Glomerular endothelial cell (primary cell): Measurements from ENCODE around the gene SREK1IP1. TPM values are rescaled to one million over a fixed set of nuclear protein-coding genes. Genes with fewer than 3 reads are reported as not detected.
A peak's percentile ranks its signal among the peaks of the same experiment; 100 is the strongest.

ENCODE experiments used
- DNase-seq: peaks from one replicate; pipeline ENCODE4 v3.0.0-alpha.2; 2011; ENCODE audit warnings: low read depth, low spot score; ENCODE audit errors: extremely low read depth
- total RNA-seq: library from RNA; depleted of rRNA; stranded (reverse); fragments of >200 nt; gene quantifications from 2 replicates; pipeline ENCODE4 v1.2.3, GENCODE V29; 2015

Gene SREK1IP1
- total RNA-seq = 8.8 and 11.5 TPM in 2 replicates

DNA sequence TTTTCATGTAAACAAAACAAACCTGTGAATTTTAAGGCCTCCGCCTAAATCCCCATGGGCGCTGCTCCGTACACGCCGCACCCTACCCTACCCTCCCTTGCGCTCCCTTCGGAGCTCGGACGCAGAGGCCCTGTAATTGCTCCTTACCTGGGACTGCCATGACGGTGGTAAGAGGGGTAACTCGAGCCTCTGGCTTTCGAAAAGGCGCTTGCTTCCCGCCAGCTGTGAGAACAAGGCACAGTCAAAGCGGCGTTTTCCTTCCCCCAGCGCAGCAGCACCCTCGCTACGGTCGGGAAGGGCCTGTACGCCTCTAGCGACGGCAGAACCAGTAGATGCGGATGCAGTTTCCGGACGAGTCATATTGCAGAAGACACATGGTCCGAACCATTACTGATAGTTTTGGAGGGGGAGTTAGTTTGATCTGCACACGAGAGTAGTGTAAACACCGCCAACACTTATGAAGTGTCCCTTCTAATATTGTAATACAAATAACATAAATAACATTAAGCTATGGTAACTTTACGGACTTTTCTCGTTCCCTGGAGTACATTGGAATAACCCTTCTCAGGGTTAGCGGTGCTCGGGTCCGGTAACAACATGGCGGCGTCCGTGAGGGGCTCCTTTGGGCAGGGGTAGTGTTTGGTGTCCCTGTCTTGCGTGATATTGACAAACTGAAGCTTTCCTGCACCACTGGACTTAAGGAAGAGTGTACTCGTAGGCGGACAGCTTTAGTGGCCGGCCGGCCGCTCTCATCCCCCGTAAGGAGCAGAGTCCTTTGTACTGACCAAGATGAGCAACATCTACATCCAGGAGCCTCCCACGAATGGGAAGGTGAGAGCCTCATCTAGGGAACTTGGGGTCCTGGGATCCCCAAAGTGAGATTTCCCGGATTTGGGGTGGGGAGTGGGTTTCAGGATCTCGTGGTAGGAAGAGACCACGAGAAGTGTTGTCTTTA is at the start of gene SREK1IP1, which contains the start of gene CWC27:
Gene SREK1IP1, minus strand, starts transcription at position 334 of the 955 bp plus-strand sequence. Its CDS starts 174 bp downstream, at position 160.
Gene CWC27, plus strand, starts transcription at position 573 of the 955 bp plus-strand sequence. Its CDS starts 217 bp downstream, at position 790.
- peak; percentile 81 for DNase-seq

DNA sequence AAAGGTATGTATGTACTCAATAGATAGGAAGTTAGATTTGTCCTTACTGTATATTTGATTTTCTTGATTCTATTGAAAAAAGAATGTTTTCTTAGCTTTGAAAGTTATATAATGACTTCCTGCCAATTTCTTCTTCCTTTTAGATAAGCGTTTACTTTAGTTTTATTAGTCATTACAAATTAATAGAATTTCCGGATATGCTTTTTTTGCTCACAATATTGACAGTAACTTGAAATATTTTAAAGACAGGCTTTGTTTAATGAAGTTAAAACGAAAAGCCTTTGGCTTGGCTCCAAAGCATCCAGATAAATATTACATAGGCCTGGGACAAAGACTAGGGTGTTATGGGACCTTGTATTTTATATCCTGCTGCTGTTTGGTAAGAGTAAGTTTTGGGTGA is 49.8 kb upstream of the SREK1IP1 start:
- DNase-seq = no peak

DNA sequence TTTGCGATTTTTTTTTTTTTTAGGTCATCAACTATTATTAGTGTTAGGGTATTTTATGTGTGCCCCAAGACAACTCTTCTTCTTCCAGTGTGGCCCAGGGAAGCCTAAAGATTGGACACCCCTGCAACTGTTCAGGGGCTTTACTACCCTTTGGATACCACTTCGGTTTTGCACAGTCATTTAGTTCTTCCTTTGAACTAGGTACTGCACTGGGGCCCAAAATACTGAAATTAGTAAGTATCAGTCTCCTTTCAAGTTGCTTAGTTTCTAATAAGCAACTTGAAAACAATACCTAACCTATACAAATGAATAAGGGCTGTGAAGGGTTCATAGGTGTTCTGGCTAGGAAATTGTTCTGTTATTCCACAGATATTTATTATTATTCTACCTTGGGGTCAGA is 45.6 kb upstream of the SREK1IP1 start:
- no peak for DNase-seq

DNA sequence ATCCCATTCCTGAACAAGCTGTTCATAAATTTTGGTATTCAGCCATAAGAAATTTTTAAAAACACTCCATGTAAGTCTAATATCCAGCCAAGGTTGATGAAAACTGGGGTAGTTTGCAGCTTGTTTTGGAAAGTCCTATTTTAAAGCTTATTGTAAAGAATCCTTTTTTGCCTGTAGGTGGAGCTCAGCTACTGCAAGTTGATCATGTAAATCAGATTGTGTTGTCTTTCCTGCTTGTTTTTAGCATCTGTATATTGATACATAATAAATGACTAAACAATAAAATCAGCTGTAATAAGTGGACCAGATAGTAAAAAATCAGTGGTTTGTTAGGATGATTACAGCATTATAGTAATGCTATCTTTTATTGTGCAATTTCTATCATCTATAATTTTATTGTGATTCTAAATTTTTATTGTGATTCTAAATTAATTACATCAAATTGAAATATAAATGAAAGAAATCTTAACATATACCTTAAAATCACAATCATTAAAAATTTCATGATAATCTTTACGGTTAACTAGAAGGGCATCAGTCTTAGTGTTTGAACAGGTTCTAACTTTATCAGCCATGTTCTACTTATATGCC is 42.7 kb upstream of the SREK1IP1 start:
- no peak for DNase-seq

DNA sequence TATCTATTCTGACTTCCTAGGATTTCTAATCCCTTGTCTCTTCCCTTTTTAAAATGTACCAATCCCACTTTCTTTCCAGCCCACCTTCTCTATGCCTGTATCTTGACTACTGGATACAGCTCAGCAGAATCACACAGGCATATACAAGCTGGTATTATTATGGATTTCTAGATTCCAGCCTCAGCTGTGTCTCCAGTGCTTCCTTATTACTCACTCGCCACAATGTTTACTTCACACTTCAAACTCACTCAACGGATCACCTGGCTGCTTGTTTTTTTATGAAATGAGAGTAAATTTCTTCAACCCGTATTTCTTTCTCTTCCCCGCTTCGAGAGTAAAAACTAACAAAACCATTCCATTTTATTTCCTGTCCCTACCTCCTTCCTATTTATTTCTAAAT is 39.0 kb upstream of the SREK1IP1 start:
- DNase-seq = no peak

DNA sequence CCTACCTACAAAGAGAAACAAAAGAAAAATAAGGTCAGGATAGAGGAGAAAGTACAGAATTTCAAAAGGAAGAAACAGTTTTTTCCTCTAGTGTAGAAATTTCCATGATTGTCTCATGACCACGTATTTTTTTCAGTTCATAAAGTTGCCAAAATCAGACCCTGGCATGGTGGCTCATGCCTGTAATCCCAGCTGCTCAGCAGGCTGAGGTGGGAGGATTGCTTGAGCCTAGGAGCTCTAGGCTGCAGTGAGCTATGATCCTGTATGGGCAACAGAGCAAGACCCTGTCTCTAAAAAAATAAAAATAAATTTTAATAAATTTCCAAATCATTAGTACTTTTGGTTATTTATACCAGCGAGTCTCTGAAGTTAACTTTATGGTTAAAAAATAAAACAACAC is 38.0 kb upstream of the SREK1IP1 start:
- no peak for DNase-seq

DNA sequence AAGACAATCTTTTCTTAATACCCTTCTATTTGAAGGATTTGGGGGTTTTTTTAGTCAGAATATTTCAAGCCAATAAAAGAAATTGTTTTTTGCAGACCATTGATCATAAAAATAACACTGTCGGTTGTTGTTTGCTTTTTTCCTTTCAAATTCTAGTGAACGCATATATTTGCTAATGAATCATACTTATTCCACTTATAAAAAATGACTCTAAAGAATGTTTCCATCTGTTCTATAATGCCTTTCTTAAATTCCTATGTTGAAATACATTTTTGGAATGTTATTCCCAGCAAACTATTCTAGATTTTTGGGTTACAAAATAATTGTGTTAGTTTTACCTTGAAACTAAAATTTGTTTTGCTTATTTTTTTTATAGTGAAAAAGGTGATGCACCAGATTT is 32.4 kb upstream of the SREK1IP1 start:
- no peak for DNase-seq

DNA sequence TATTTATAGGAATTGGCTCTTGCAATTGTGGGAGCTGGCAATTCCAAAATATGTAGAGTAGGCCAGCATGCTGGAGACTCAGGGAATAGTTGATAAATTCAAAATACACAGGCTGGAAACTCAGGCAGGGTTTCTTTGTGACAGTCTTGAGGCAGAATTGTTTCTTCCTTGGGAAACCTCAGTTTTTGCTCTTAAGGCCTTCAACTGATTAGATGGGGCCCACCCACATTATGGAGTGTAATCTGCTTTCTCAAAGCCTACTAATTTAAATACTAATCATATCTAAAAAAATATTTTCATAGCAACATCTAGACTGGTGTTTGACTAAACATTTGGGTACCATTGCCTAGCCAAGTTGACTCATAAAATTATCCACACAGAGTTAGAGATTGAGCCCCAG is 27.8 kb upstream of the SREK1IP1 start:
- no peak for DNase-seq

DNA sequence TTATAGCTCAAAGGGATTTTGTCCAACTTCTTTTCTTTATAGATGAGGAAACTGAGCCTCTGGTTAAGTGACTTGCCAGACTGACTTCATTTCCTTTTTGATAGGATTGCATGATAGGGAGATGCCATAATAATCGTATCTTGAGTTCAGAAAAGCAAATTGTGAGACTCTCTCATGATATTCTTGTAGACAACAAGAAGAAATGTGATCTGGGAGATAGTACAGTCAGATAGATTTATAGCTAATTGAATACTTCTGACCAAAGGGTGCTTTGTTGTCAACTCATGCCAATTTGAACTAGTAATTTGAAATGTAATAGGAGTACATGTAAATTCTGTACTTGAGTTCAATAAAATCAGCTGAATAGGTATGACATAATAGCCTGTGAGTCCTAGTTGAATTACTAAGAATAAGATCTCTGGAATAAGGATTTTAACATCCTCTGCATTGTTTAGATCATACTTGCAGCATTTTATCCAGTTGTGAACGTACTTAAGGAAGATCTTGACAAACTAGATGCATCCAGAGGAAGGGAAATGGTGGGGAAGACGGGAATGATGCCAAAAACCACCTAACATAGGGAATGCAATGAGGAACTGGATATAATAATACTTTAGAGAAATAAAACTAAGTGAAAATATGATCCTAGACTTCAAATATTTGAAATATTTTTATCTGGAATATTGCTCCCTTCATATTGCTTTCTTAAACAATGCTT is 25.7 kb upstream of the SREK1IP1 start:
- DNase-seq = no peak

DNA sequence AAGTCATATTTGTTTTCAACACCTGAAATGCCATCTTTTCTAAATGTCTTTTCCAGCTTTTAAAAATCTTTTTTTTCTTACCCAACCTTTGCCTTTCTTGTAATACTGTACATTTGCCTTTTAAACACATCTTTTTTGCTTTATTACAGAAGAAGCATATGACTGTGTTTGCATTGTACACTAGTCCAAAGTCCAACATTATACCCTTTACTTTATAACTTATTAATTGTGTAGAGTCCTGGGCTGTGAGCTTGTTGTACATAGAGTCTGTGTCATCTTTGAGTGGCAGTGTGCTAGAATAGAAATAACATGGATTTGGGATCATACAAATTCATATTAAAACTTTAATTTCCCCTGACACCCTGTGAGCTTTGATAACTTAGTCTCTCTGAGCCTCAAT is 24.0 kb upstream of the SREK1IP1 start:
- no peak for DNase-seq

DNA sequence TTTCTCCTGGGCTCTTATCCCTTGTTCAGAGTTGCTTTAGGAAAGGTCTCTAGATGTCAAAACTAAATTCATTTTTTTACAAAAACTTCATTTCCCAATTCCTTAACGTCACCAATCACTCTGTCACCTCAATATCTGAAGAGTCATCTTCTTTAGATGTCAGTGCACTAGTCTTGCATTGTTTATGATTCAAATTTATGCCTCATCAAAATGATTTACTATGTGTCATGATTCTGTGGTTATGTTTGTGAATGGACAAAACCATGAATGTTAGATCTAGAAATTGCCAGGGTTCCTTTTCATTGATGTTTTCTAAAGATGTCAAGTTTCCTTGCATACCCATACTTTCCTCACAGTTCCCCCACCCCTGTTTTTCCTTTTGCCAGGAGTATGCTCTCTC is 21.7 kb upstream of the SREK1IP1 start:
- DNase-seq = no peak

DNA sequence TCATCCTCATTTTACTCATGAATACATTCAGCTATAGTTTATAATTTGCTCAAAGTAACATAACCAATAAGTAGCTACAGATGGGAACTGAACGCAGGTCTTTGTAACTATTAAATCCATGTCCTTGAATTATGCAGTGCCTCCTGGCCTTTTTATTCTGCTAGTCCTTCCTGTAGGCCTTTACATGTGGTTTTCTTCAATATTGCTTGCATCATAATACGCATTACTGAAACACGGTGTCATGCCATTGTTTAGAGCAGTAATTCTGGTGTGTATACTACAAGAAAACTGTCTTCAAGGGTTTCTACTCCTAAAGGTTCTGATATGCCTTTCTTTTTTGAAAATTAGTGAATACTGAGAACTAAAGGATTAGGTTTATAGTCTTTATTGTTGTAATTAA is 21.0 kb upstream of the SREK1IP1 start:
- DNase-seq = no peak

DNA sequence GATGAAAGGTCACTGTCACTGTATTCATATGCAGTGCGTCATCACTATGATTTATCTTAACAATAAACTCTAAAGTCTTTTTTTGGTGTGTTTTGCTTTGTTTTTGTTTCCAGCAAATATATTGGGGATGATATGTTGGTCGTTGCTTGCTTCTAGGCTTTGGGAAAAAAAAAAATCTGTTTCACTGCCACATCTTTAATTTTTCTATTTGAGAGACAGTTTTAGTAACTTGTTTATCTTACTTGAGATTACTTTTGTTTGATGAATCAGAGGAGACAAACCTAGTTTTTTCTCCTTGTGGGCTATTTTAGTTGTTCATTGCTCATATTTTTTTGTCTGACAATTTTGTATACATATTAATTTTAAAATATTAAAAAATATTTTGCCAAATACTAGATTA is 19.7 kb upstream of the SREK1IP1 start:
- no peak for DNase-seq

DNA sequence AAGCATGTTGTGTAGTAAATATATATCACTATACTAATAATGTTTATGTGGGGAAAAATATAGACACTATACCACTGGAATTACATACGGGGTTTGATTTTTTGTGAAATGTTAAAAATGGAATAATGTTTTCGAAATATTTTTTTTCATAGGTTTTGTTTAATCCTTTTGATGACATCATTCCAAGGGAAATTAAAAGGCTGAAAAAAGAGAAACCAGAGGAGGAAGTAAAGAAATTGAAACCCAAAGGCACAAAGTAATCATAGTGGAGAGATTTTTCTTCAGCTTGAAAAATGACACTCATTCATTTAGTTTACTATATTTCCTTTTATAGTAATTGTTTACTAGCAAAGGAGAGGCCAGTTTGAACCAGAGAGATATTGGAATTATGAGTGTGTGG is 17.9 kb upstream of the SREK1IP1 start:
- no peak for DNase-seq

DNA sequence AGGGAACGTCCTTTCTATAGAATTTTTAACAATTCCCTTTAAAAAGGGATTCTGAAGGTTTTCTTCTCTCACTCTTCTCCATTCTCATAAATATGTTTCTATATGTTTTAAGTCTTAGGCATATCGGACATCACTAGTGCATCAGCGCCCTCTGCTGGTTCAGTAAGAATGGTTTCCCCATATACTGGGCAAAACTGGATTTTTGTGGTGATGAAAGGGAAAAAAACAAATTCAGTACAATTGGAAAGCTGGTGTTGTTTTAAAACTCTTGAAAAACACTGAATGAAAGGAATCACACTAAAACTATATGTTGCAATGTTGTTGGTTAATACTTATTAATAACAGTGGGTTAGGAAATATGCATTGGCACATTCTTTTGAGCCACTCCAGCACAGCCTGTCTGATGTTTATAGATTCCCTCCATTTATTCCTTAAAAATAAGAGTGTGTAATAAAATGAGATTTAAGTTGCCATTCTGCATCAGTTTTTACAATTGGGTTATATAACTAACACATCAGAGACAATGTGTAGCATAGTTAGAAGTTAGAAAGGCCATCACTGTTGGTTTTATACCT is 16.0 kb upstream of the SREK1IP1 start:
- DNase-seq = peak; percentile 57

DNA sequence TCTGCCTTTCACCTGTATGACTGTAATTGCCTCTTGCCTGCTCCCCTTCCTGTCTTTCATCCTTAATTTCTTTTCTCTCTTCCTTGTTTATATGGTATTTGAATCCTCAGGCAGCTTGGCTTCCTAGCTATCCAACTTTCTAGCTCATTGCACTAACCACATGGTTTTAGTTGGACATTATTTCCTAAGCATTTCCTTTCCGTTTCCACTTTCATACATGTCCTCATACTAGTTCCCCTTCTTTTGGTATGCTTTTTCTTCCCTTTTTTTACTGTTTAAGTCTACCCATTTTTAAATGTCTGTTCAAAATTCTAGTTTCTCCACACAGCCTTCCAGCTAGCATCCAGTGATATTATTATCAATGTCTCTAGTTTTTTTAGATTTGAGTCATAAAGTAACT is 6.8 kb upstream of the SREK1IP1 start:
- DNase-seq = no peak

DNA sequence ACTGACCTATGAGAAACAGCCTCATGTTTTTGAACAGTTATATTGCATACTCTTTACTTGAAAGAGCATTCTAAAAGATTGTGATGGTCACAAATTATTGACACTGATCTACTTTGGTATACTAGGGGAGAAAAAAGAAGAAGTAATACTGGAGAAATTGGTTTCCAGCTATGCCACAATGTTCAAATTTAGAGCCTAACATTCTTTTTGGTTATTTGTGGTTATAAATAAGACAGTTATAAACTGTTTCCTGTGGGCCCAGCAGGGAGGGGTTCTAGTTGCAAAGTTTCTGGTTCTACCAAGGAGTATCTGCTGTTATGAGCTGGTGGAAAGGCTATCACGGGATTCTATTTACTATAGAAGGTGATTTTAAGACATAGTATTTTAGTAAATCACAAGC is 5.0 kb upstream of the SREK1IP1 start:
- DNase-seq = no peak

DNA sequence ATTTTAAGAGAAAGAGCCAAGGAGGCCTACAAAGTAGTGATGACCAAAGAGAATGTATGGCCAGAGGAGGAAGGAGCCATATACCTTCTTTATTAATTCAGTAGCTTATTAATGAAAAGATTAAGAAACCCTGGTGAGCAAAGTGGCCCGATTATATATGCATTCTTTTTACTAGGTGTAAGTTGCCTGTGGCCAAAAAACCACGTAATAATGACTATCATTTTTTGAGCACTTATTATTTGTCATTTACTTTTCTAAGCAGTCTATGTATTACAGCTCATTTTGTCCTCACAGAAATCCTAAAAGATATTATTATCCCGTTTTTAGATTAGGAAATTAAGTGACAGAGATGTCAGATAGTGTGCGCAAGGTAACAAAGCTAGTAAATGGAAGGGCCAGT is 3.2 kb upstream of the SREK1IP1 start:
- no peak for DNase-seq

DNA sequence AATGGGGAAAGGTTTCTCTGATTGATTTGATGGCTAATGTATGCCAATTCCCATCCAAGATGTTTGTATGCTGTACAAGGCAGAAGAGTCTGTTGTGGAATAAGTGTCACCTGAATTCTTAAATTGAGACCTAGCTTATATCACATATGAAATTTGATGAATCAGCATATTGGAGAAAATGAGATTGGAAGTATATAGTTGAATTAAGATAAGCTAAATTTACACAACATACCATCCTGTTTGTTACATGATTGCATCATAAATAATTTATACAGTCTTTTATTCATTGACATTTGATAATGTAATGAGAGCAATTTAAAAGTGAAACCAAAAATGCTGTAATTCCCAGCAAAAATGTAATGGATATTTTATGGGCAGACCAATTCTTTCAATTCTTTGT is 1.4 kb upstream of the SREK1IP1 start:
- DNase-seq = no peak

DNA sequence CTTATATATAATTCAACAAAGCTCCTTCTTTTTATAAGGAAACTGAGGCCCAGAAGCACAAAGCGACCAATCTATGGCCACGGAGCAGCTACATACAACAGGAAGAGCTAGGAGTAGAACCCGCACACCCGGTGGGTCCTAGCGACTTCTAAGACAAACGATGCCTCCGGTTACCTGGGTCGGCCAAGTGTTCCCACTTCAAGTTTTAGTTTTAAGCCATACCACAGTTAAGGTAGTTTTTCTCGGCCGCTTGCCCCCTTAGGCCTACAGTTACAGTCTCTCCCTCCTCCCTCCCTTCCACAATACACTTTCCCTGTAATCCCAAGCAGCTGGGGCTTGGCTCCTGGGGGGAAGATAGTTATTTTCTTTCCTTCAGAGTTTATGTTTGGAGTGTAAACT is 533 bp downstream of the SREK1IP1 start:
- peak; percentile 14 for DNase-seq

DNA sequence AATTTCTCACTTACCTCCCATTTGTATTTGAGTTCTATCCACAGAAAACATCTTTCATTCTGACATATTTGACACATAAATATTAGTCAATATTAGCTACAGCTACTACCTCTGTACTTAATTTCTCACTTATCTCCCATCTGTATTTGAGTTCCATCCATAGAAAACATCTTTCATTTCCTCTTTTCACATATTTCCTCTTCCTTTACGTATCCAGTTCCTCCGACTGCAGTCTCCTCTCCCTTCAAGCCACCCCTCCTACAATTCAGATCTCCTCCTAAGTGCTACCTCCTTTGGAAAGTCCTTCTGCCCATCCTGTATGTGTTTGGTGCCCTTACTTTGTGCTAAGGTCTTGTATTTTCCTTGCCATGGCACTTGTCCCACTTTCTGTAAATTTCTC is 1.6 kb downstream of the SREK1IP1 start:
- DNase-seq = no peak
